ENCODE data around the gene SLC15A3. TPM values are rescaled to one million over a fixed set of nuclear protein-coding genes. Genes with fewer than 3 reads are reported as not detected.

SLC15A3 gene
- total RNA-seq, 1 experiment from 2014 or later = 5.5 TPM

GRCh38 chr11:60982184-60982583, 30.2 kb upstream of the SLC15A3 start:
- intact Hi-C loops (cut with micrococcal nuclease; ENCODE audit: unreplicated experiment) = no loop called here
- POLR2A ChIA-PET (ENCODE audit: unreplicated experiment) = no interaction called here
- H3F3A ChIP-seq (ENCODE audit: insufficient read depth, low read depth) = peaks cover 17% of the 10 kb centered on the region; the same call in 1 of the 2 replicates

GRCh38 chr11:60981515-60981914, 29.5 kb upstream of the SLC15A3 start:
- H2AFZ ChIP-seq = no peak overlapping the region
- H3K36me3 ChIP-seq (ENCODE audit: low read depth) = no peaks in the 10 kb centered on the region
- BruUV-seq (replicated peaks) = no TSS peak
- peaks cover 10% of the 10 kb centered on the region for H3K4me1 ChIP-seq (replicated peaks; ENCODE audit: insufficient read depth)
- no peak for TF ChIP-seq EZH2 (IDR thresholded peaks at IDR 0.05; ENCODE audit: low read depth)
- no peak for TF ChIP-seq CTCF (conservative IDR thresholded peaks at IDR 0.05)
- no peak overlapping the region for H3K4me2 ChIP-seq
- no peak overlapping the region for H3K27ac ChIP-seq
- no peak overlapping the region for H3K4me3 ChIP-seq
- H4K20me1 ChIP-seq (ENCODE audit: insufficient read depth) = no peaks in the 10 kb centered on the region
- H3K9me3 ChIP-seq (ENCODE audit: insufficient read depth, low read depth) = no peaks in the 10 kb centered on the region
- intact Hi-C loops (cut with micrococcal nuclease; ENCODE audit: unreplicated experiment) = no loop called here
- no peaks in the 10 kb centered on the region for H3K9me2 ChIP-seq (ENCODE audit: insufficient read depth)
- H3K79me2 ChIP-seq (ENCODE audit: low read depth) = no peaks in the 10 kb centered on the region
- H3K27me3 ChIP-seq (ENCODE audit: insufficient read depth, low read depth) = 0 out of 2 replicates have a peak, but pooled peaks cover 6% of the 10 kb centered on the region
- CTCF ChIA-PET = no interaction called here
- H3F3A ChIP-seq (ENCODE audit: insufficient read depth, low read depth) = peaks cover 10% of the 10 kb centered on the region; the same call in 1 of the 2 replicates
- POLR2A ChIA-PET (ENCODE audit: unreplicated experiment) = no interaction called here
- no peak for DNase-seq

More at GRCh38 chr11:60982184-60982583, 30.2 kb upstream of the SLC15A3 start:
- no peak for DNase-seq
- no peak for TF ChIP-seq CTCF (conservative IDR thresholded peaks at IDR 0.05)
- TF ChIP-seq EZH2 (IDR thresholded peaks at IDR 0.05; ENCODE audit: low read depth) = no peak
- Histone ChIP-seq H3K9me3 (ENCODE audit: insufficient read depth, low read depth) (no peaks in the 10 kb centered on the region), H3K36me3 (ENCODE audit: low read depth) (no peaks in the 10 kb centered on the region), H3K27ac (no peak overlapping the region), H3K9me2 (ENCODE audit: insufficient read depth) (no peaks in the 10 kb centered on the region), H3K79me2 (ENCODE audit: low read depth) (no peaks in the 10 kb centered on the region), H4K20me1 (ENCODE audit: insufficient read depth) (no peaks in the 10 kb centered on the region), H2AFZ (no peak overlapping the region), H3K27me3 (ENCODE audit: insufficient read depth, low read depth) (0 out of 2 replicates have a peak, but pooled peaks cover 6% of the 10 kb centered on the region), H3K4me2 (no peak overlapping the region), H3K4me1 (replicated peaks; ENCODE audit: insufficient read depth) (peaks cover 16% of the 10 kb centered on the region), H3K4me3 (no peak overlapping the region)
- CTCF ChIA-PET = interaction anchor here (0.6 kb wide), 1 partner anchor 207 kb away, joined by 4 read pairs; no protein-coding TSS in a partner anchor
- no TSS peak for BruUV-seq (replicated peaks)

GRCh38 chr11:60978546-60979380, 26.8 kb upstream of the SLC15A3 start:
- Histone ChIP-seq H3K36me3 (ENCODE audit: low read depth) (no peaks in the 10 kb centered on the region), H3F3A (ENCODE audit: insufficient read depth, low read depth) (no peaks in the 10 kb centered on the region), H3K4me1 (replicated peaks; ENCODE audit: insufficient read depth) (no peaks in the 10 kb centered on the region), H4K20me1 (ENCODE audit: insufficient read depth) (no peaks in the 10 kb centered on the region), H3K4me2 (no peak overlapping the region), H3K27me3 (ENCODE audit: insufficient read depth, low read depth) (0 out of 2 replicates have a peak, but pooled peaks cover 6% of the 10 kb centered on the region), H3K27ac (no peak overlapping the region), H3K79me2 (ENCODE audit: low read depth) (no peaks in the 10 kb centered on the region), H2AFZ (no peak overlapping the region), H3K9me3 (ENCODE audit: insufficient read depth, low read depth) (no peaks in the 10 kb centered on the region), H3K4me3 (no peak overlapping the region), H3K9me2 (ENCODE audit: insufficient read depth) (no peaks in the 10 kb centered on the region)
- intact Hi-C loops (cut with micrococcal nuclease; ENCODE audit: unreplicated experiment) = no loop called here
- BruUV-seq (replicated peaks) = no TSS peak
- ChIA-PET POLR2A (ENCODE audit: unreplicated experiment) (interaction anchor here (0.6 kb wide), 1 partner anchor 180 kb away, joined by 9 read pairs; no protein-coding TSS in a partner anchor), CTCF (no interaction called here)
- no peak for DNase-seq
- TF ChIP-seq CTCF (conservative IDR thresholded peaks at IDR 0.05) = no peak
- no peak for TF ChIP-seq EZH2 (IDR thresholded peaks at IDR 0.05; ENCODE audit: low read depth)

Data from PC-9 (cell line).